PFSK-1 (cell line): ENCODE results near the gene BABAM1.

Experiments used
- FOXP2 ChIP-seq: optimal IDR thresholded peaks from 2 replicates; pipeline ENCODE3; 2011; ENCODE audit warnings: borderline replicate concordance, control low read depth, inconsistent platforms; ENCODE audit not compliant: insufficient read depth; ENCODE audit errors: extremely low read length, extremely low read depth
- POLR2AphosphoS5 ChIP-seq: IDR thresholded peaks from 2 replicates; pipeline ENCODE4 v1.6.1; 2012; ENCODE audit warnings: low read depth, mild to moderate bottlenecking, control low read depth, low read length, moderate library complexity
- SIN3A ChIP-seq: IDR thresholded peaks from 2 replicates; pipeline ENCODE4 v1.6.1; 2012; ENCODE audit warnings: mild to moderate bottlenecking, low read length, moderate library complexity, borderline replicate concordance; ENCODE audit not compliant: insufficient read depth
- TAF1 ChIP-seq: IDR thresholded peaks from 2 replicates; pipeline ENCODE4 v1.6.1; 2012; ENCODE audit warnings: low read length, control low read depth, borderline replicate concordance; ENCODE audit not compliant: insufficient read depth
- TF ChIP-seq, protein P1 (sequence below), 2 experiments: IDR thresholded peaks; 2 replicates each; pipeline versions ENCODE4 v1.6.1 to v1.8.0; 2011 to 2012; ENCODE audit warnings: low read depth in 2 of 2, low read length in 2 of 2, control low read depth in 1 of 2, inconsistent platforms in 1 of 2, mild to moderate bottlenecking in 1 of 2, moderate library complexity in 1 of 2; ENCODE audit not compliant: insufficient read depth in 1 of 2

BABAM1 gene

DNA sequence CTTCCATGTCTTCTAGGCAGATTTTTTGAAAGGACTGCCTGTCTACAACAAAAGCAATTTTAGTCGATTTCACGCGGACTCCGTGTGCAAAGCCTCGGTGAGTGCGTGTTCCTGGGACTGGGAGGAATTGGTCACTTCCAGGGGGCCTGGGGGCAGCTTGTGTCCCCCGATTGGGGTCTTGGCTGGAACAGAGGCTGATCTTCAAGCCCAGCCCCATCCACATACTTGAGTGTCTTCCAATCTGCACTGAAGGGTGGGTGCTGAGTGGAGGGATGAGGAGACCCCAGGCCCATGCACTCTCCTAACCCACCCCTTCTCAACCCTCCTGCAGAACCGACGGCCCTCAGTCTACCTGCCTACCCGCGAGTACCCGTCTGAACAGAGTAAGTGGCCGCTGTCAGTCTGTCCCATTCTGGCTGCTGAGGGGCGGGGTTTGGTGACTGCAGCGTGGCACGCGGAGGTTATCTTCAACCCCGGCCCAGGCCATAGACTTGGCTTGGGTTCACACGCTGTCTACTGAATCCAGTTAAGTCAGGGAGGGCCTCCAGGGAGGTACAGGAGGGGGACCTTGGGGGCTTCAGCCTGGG, 46.9 kb downstream of the BABAM1 start:
- TF ChIP-seq POLR2AphosphoS5 (no peak), SIN3A (no peak), FOXP2 (no peak), TAF1 (no peak)
- TF ChIP-seq, protein P1, sequence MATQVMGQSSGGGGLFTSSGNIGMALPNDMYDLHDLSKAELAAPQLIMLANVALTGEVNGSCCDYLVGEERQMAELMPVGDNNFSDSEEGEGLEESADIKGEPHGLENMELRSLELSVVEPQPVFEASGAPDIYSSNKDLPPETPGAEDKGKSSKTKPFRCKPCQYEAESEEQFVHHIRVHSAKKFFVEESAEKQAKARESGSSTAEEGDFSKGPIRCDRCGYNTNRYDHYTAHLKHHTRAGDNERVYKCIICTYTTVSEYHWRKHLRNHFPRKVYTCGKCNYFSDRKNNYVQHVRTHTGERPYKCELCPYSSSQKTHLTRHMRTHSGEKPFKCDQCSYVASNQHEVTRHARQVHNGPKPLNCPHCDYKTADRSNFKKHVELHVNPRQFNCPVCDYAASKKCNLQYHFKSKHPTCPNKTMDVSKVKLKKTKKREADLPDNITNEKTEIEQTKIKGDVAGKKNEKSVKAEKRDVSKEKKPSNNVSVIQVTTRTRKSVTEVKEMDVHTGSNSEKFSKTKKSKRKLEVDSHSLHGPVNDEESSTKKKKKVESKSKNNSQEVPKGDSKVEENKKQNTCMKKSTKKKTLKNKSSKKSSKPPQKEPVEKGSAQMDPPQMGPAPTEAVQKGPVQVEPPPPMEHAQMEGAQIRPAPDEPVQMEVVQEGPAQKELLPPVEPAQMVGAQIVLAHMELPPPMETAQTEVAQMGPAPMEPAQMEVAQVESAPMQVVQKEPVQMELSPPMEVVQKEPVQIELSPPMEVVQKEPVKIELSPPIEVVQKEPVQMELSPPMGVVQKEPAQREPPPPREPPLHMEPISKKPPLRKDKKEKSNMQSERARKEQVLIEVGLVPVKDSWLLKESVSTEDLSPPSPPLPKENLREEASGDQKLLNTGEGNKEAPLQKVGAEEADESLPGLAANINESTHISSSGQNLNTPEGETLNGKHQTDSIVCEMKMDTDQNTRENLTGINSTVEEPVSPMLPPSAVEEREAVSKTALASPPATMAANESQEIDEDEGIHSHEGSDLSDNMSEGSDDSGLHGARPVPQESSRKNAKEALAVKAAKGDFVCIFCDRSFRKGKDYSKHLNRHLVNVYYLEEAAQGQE (IDR thresholded peaks at IDR 0.05; ENCODE audit: insufficient read depth in 1 of 2, low read depth in 2 of 2, low read length in 2 of 2), result no peak

DNA sequence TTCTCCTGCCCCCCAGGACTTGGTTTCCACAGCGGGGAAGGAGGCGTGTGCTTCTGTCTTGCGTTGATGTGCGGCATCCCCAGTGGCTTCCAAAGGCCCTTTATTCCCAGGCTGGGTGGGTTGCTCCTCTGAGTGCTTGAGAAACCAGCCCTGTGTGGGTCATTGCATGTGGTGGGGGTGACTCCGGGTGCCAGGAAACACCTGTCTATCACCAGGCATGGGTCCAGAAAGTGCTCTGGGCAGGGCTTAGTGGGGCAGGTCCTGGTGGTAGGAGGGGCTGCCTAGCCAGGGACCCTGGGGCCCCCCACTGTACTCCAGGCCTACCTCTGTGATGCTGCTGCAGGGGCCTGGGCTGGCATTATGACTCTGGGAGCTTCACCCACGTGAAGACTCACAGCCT, 51.7 kb downstream of the BABAM1 start:
- TF ChIP-seq TAF1, result no peak
- no peak for TF ChIP-seq FOXP2
- TF ChIP-seq POLR2AphosphoS5, result no peak
- TF ChIP-seq SIN3A, result no peak
- TF ChIP-seq, protein P1 (IDR thresholded peaks at IDR 0.05; ENCODE audit: insufficient read depth in 1 of 2, low read depth in 2 of 2, low read length in 2 of 2), result no peak

DNA sequence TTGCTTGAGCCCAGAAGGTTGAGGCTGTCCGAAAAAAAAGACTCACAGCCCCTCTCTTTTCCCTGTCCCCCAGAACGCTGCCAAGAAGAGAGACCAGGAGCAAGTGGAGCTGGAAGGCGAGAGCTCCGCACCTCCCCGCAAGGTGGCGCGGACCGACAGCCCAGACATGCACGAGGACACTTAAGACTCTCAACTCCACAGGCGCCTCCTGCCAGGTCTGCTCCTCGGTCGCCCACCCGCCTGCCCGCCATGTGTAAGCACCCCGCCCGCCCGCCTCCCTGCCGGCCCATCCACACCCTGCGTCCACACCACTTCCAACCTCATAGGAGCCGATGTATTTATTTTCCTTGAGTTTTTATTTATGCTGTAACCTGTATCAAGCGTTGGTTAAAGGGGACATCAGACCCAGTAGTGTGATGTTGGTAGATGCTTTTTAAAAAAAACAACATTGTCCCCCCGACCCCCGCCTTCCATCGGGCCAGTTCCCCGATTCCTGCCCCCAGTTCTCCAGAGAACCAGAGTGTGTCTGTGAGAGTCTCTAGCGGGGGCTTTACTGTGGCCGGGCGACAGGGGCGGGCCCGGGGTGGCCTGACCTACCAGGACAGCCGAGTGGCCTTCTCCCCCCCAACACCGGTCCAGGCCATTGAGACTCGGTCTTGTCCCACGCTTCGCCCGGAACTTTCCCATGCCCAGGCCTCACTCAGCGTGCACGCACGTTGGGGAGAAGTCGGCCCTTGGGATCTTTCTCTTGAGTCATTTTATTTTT, 52.4 kb downstream of the BABAM1 start:
- TF ChIP-seq FOXP2, result no peak

DNA sequence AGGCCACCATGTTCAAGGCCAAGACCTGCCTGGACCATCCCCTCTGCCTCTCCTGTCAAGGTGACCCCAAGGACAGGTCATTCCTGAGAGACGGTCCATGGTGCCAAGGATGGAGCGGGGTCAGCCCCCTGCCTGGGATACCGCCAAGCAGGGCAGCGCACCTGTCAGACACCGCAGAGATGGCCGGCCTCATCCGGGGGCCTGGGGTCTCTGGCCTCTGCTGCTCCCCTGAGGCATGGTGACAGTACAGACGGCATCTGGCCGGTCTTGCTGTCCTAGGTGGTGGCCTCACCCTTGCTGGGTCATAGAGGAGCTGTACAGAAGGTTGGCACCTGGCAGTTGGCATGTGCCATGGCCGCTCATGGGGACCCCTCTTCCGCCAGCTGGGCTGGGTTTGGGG, 53.2 kb downstream of the BABAM1 start:
- TF ChIP-seq POLR2AphosphoS5, result no peak
- TF ChIP-seq TAF1, result no peak
- TF ChIP-seq, protein P1 (IDR thresholded peaks at IDR 0.05; ENCODE audit: insufficient read depth in 1 of 2, low read depth in 2 of 2, low read length in 2 of 2), result no peak
- no peak for TF ChIP-seq FOXP2
- TF ChIP-seq SIN3A, result no peak

DNA sequence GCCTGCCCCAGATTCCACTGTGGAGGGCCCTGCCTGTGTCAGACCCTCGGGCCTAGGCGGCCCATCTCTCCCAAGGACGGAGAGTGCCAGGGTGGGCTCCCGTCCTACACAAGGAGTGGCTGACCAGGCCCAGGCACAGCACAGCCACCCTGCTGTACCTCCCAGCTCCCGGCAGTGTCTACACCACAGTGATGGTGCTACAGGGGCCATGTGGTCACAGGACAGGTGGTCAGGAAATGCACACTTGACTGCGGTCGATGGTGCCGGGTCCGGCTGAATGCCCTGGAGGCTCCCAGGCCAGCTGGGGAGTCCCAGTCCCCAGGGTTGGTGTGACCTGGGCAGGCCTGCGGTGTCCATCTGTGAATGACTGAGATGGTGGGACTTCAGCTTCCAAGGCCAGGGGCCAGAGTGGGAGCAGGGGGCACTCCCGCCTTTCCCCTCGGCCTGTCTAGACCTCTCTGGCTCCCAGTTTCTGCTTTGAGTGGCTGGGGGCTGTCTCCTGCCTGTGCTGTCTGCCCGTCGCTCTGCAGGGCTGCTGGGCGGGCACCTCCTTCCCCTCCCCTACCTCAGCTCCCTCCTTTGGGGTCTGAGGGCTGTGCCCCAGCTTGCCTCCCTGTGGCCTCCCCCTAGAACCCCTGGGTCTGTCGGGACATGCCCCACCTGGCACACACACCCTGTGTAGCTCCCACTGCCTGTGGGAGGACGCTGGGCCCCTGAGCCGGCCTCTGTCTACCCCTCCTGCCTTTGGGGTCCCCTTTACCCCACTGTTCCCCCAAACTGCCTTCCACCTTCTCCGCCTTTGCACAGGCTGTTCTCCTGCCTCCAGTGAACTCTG, 54.6 kb downstream of the BABAM1 start:
- TF ChIP-seq, protein P1 (IDR thresholded peaks at IDR 0.05; ENCODE audit: insufficient read depth in 1 of 2, low read depth in 2 of 2, low read length in 2 of 2), result no peak
- TF ChIP-seq SIN3A (no peak), FOXP2 (no peak), TAF1 (no peak), POLR2AphosphoS5 (no peak)
